Sigmoid colon (tissue), 4 donors: ENCODE data around the gene XRCC5.

Experiments
- EP300 ChIP-seq, 4 donors: sonication (generic); formaldehyde crosslinking; IDR thresholded peaks; one replicate each; pipeline ENCODE4 v1.6.1; 2017; ENCODE audit warnings: antibody characterized with exemption in 4 of 4
- POLR2A ChIP-seq, 2 donors: fragments of 450-650 bp; IDR thresholded peaks; one replicate each; pipeline ENCODE4 v1.6.1; 2016; ENCODE audit warnings: antibody characterized with exemption in 2 of 2, mild to moderate bottlenecking in 2 of 2, moderate library complexity in 2 of 2
- TF ChIP-seq, protein P1 (sequence below), 4 experiments: fragments of 450-650 bp in 3 of 4; fragments of 200-600 bp in 1 of 4; IDR thresholded peaks; one replicate each; pipeline ENCODE4 v1.5.1; 2016 to 2019; ENCODE audit warnings: antibody characterized with exemption in 4 of 4, mild to moderate bottlenecking in 3 of 4, moderate library complexity in 2 of 4

DNA sequence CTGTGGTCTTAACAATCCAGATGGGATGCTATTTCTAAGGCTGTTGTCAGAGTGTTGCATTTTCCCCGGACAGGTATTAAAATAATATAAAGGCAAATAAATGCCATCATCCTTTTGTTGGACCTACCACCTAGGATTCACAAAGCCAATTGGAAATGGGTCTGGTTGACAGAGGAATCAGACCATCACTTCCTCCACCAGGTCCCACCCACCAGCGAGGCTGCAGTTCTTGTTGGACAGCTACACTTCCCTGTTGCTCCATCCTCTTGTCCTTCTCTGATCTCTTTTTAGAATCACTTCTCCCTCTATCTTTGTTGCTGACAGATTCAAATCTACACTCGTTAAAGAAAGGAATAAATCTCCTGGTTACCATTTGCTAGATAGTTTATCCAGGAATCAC lies 26.3 kb upstream of the XRCC5 start:
- TF ChIP-seq, protein P1, sequence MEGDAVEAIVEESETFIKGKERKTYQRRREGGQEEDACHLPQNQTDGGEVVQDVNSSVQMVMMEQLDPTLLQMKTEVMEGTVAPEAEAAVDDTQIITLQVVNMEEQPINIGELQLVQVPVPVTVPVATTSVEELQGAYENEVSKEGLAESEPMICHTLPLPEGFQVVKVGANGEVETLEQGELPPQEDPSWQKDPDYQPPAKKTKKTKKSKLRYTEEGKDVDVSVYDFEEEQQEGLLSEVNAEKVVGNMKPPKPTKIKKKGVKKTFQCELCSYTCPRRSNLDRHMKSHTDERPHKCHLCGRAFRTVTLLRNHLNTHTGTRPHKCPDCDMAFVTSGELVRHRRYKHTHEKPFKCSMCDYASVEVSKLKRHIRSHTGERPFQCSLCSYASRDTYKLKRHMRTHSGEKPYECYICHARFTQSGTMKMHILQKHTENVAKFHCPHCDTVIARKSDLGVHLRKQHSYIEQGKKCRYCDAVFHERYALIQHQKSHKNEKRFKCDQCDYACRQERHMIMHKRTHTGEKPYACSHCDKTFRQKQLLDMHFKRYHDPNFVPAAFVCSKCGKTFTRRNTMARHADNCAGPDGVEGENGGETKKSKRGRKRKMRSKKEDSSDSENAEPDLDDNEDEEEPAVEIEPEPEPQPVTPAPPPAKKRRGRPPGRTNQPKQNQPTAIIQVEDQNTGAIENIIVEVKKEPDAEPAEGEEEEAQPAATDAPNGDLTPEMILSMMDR (IDR thresholded peaks at IDR 0.05): no peak
- TF ChIP-seq POLR2A (IDR thresholded peaks at IDR 0.05): no peak
- no peak for TF ChIP-seq EP300 (IDR thresholded peaks at IDR 0.05)
